ENCODE data around the gene STOML3.

DNA sequence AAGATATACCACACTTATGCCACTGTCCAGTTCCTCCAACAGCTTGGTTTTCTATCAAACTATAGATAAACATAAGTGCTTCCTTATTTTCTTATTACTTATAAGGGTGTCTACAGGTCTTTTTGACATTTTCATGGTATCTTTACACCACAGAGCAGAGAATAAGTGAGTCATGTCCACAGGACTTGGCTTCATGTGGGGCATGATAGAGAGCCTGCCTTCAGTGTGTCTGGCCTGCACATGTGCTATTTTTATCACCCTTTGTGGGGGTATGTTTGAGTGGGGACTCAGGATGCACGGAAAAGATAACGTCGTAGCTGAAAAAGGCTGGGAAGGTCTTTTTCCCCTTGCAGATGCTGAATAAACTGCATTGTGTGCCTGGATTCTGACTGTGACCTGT, 8.1 kb upstream of the STOML3 start:
- TF ChIP-seq, protein P1, sequence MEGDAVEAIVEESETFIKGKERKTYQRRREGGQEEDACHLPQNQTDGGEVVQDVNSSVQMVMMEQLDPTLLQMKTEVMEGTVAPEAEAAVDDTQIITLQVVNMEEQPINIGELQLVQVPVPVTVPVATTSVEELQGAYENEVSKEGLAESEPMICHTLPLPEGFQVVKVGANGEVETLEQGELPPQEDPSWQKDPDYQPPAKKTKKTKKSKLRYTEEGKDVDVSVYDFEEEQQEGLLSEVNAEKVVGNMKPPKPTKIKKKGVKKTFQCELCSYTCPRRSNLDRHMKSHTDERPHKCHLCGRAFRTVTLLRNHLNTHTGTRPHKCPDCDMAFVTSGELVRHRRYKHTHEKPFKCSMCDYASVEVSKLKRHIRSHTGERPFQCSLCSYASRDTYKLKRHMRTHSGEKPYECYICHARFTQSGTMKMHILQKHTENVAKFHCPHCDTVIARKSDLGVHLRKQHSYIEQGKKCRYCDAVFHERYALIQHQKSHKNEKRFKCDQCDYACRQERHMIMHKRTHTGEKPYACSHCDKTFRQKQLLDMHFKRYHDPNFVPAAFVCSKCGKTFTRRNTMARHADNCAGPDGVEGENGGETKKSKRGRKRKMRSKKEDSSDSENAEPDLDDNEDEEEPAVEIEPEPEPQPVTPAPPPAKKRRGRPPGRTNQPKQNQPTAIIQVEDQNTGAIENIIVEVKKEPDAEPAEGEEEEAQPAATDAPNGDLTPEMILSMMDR (conservative IDR thresholded peaks at IDR 0.05 in 1 of 2, IDR thresholded peaks at IDR 0.05 in 1 of 2; ENCODE audit: extremely low read depth in 1 of 2, insufficient read depth in 1 of 2, low read depth in 1 of 2, low read length in 2 of 2): no peak
- TF ChIP-seq EZH2 (IDR thresholded peaks at IDR 0.05; ENCODE audit: borderline replicate concordance, low read length): no peak
